Astrocyte (in vitro differentiated cells and primary cell): ENCODE results near the gene STAB1.

Experiments used
- EZH2 ChIP-seq: IDR thresholded peaks from 2 replicates; pipeline ENCODE4 v1.6.1; 2012; ENCODE audit warnings: mild to moderate bottlenecking, low read length, inconsistent platforms; ENCODE audit not compliant: insufficient read depth
- TF ChIP-seq, protein P1 (sequence below): IDR thresholded peaks from 2 replicates; pipeline ENCODE4 v1.5.1; 2011; ENCODE audit warnings: low read depth, mild to moderate bottlenecking, inconsistent platforms, low read length, moderate library complexity; ENCODE audit not compliant: insufficient read depth

GRCh38 chr3:52513281-52513680 is 18.1 kb downstream of the STAB1 start:
- TF ChIP-seq, protein P1, sequence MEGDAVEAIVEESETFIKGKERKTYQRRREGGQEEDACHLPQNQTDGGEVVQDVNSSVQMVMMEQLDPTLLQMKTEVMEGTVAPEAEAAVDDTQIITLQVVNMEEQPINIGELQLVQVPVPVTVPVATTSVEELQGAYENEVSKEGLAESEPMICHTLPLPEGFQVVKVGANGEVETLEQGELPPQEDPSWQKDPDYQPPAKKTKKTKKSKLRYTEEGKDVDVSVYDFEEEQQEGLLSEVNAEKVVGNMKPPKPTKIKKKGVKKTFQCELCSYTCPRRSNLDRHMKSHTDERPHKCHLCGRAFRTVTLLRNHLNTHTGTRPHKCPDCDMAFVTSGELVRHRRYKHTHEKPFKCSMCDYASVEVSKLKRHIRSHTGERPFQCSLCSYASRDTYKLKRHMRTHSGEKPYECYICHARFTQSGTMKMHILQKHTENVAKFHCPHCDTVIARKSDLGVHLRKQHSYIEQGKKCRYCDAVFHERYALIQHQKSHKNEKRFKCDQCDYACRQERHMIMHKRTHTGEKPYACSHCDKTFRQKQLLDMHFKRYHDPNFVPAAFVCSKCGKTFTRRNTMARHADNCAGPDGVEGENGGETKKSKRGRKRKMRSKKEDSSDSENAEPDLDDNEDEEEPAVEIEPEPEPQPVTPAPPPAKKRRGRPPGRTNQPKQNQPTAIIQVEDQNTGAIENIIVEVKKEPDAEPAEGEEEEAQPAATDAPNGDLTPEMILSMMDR = no peak
- no peak for TF ChIP-seq EZH2
